Endothelial cell of umbilical vein (primary cell): Measurements from ENCODE around the gene CLIC3. TPM values are rescaled to one million over a fixed set of nuclear protein-coding genes. Genes with fewer than 3 reads are reported as not detected.
A peak's percentile ranks its signal among the peaks of the same experiment; 100 is the strongest.

Experiments
- BruUV-seq: library from RNA; stranded (reverse); fragments of 400-500 nt; replicated peaks from 2 replicates; lab custom pipeline; 2021; lab: Mats Ljungman, UMichigan
- CTCF ChIA-PET: fragments of 300-600, 350-600 bp; sonication (Branson Sonifier 250); formaldehyde crosslinking; loops from one replicate; lab custom pipeline; 2021; ENCODE audit warnings: antibody characterized with exemption, inconsistent platforms; lab: Charles Lee
- POLR2A ChIA-PET: fragments of 300-600, 350-600 bp; sonication (Branson Sonifier 250); formaldehyde crosslinking; loops from one replicate; lab custom pipeline; 2021; ENCODE audit warnings: antibody characterized with exemption, inconsistent platforms; lab: Charles Lee
- DNase-seq: peaks from one replicate; pipeline ENCODE4 v3.0.0-alpha.2; 2011; ENCODE audit warnings: low read depth, low spot score
- FAIRE-seq: peaks from 2 replicates; lab custom pipeline; 2011; peaks lifted over from hg19 to GRCh38; lab: Jason Lieb, UNC
- H2AFZ ChIP-seq: 2 replicates; pipeline ENCODE4 v1.6.0; 2012; ENCODE audit warnings: low read depth, low read length, control low read depth, inconsistent platforms
- H3K27ac ChIP-seq: 2 replicates; pipeline ENCODE4 v1.5.1; 2011; ENCODE audit warnings: low read depth, mild to moderate bottlenecking, control low read depth, low read length, moderate library complexity; ENCODE audit not compliant: insufficient read depth
- H3K27me3 ChIP-seq, 2 experiments: 2 replicates each; pipeline versions ENCODE4 v1.6.0 to v1.6.1; 2011; ENCODE audit warnings: low read length in 2 of 2, mixed read lengths in 1 of 2; ENCODE audit not compliant: control insufficient read depth in 2 of 2, insufficient read depth in 2 of 2
- H3K36me3 ChIP-seq, 2 experiments: 2 replicates in 1 of 2; 3 replicates in 1 of 2; pipeline ENCODE4 v1.5.1; 2011; ENCODE audit warnings: low read length in 2 of 2, mild to moderate bottlenecking in 1 of 2, moderate library complexity in 1 of 2; ENCODE audit not compliant: control insufficient read depth in 2 of 2, insufficient read depth in 2 of 2; ENCODE audit errors: extremely low read depth in 1 of 2
- H3K4me1 ChIP-seq: 3 replicates; pipeline ENCODE4 v1.5.1; 2011; ENCODE audit warnings: mild to moderate bottlenecking, low read length; ENCODE audit not compliant: control insufficient read depth, insufficient read depth; ENCODE audit errors: extremely low read depth
- H3K4me2 ChIP-seq: 2 replicates; pipeline ENCODE4 v1.6.1; 2011; ENCODE audit warnings: low read length, control low read depth, mixed read lengths; ENCODE audit not compliant: insufficient read depth
- H3K4me3 ChIP-seq, 3 experiments: fragments of 200-600 bp in 1 of 3; sonication (generic), shearing (Covaris generic) in 1 of 3; replicated peaks in 1 of 3; 2 replicates each; pipeline ENCODE4 v1.5.1; 2011 to 2016; ENCODE audit warnings: control low read depth in 3 of 3, low read length in 3 of 3, mild to moderate bottlenecking in 2 of 3, inconsistent platforms in 1 of 3, low read depth in 1 of 3, moderate library complexity in 1 of 3; ENCODE audit not compliant: insufficient read depth in 1 of 3
- H3K79me2 ChIP-seq: 2 replicates; pipeline ENCODE4 v1.6.0; 2012; ENCODE audit warnings: low read length, inconsistent platforms; ENCODE audit not compliant: control insufficient read depth, insufficient read depth
- H3K9ac ChIP-seq: replicated peaks from 2 replicates; pipeline ENCODE3; 2011; ENCODE audit warnings: low read length, control low read depth; ENCODE audit not compliant: insufficient read depth; ENCODE audit errors: extremely low read depth
- H3K9me1 ChIP-seq: replicated peaks from 3 replicates; pipeline ENCODE4 v1.6.0; 2011; ENCODE audit warnings: mild to moderate bottlenecking, low read length; ENCODE audit not compliant: control insufficient read depth, insufficient read depth; ENCODE audit errors: extremely low read depth
- H3K9me3 ChIP-seq: replicated peaks from 2 replicates; pipeline ENCODE4 v1.5.1; 2012; ENCODE audit warnings: low read length, inconsistent platforms; ENCODE audit not compliant: control insufficient read depth, insufficient read depth
- H4K20me1 ChIP-seq: replicated peaks from 2 replicates; pipeline ENCODE3; 2011; ENCODE audit warnings: mild to moderate bottlenecking, low read length; ENCODE audit not compliant: control insufficient read depth, insufficient read depth; ENCODE audit errors: extremely low read depth
- CTCF ChIP-seq, 2 donors: IDR thresholded peaks; 1 replicate in 1 of 2; 2 replicates in 1 of 2; pipeline ENCODE4 v1.5.1; 2011; ENCODE audit warnings: low read length in 2 of 2, mild to moderate bottlenecking in 2 of 2, moderate library complexity in 2 of 2, control low read depth in 1 of 2, inconsistent platforms in 1 of 2, low read depth in 1 of 2; ENCODE audit not compliant: insufficient read depth in 1 of 2; ENCODE audit errors: extremely low read depth in 1 of 2
- EZH2 ChIP-seq: IDR thresholded peaks from 2 replicates; pipeline ENCODE4 v1.6.1; 2012; ENCODE audit warnings: borderline replicate concordance, low read depth, mild to moderate bottlenecking, moderate library complexity, low read length, inconsistent platforms; ENCODE audit not compliant: severe bottlenecking
- FOS ChIP-seq: IDR thresholded peaks from 2 replicates; pipeline ENCODE4 v1.6.1; 2011; ENCODE audit warnings: mild to moderate bottlenecking, low read length, moderate library complexity, borderline replicate concordance; ENCODE audit not compliant: insufficient read depth
- GATA2 ChIP-seq: IDR thresholded peaks from 2 replicates; pipeline ENCODE4 v1.7.0; 2011; ENCODE audit warnings: low read depth, mild to moderate bottlenecking, moderate library complexity, mixed read lengths, low read length; ENCODE audit not compliant: insufficient read length, insufficient read depth
- JUN ChIP-seq: IDR thresholded peaks from 2 replicates; pipeline ENCODE4 v1.6.1; 2011; ENCODE audit warnings: borderline replicate concordance, low read depth; ENCODE audit not compliant: insufficient read length, insufficient read depth
- MAX ChIP-seq: IDR thresholded peaks from 2 replicates; pipeline ENCODE4 v1.6.1; 2011; ENCODE audit not compliant: insufficient read depth, insufficient read length
- MYC ChIP-seq: IDR thresholded peaks from one replicate; pipeline ENCODE4 v1.6.1; 2011; ENCODE audit warnings: mild to moderate bottlenecking, low read depth, low read length
- POLR2A ChIP-seq: IDR thresholded peaks from 2 replicates; pipeline ENCODE4 v1.6.1; 2012; ENCODE audit warnings: low read depth, mild to moderate bottlenecking, control low read depth, low read length
- POLR2AphosphoS5 ChIP-seq: IDR thresholded peaks from 2 replicates; pipeline ENCODE4 v1.6.1; 2012; ENCODE audit warnings: low read depth, mild to moderate bottlenecking, control low read depth, low read length, moderate library complexity; ENCODE audit not compliant: insufficient read depth
- dilution Hi-C: fragments of 300-500 bp; cut with MboI; formaldehyde crosslinking; loops from one replicate; pipeline ENCODE4 v1.15.0; 2019; ENCODE audit warnings: low sequenced_read_pairs; ENCODE audit not compliant: extremely low pct_ligation_motif_present
- intact Hi-C: fragments of 100-400 bp; cut with micrococcal nuclease; formaldehyde crosslinking; loops from one replicate; pipeline ENCODE4 v1.10.0; 2022
- polyA plus RNA-seq, 4 experiments: library from polyadenylated mRNA; depleted of rRNA in 3 of 4; stranded (reverse) in 3 of 4; unstranded in 1 of 4; fragments of >200 nt; gene quantifications; 2 replicates each; pipeline versions ENCODE4 v1.2.1 to v1.2.3, GENCODE V29; 2011 to 2012; ENCODE audit warnings: missing spikeins in 1 of 4
- total RNA-seq: library from RNA; stranded (reverse); gene quantifications from 2 replicates; pipeline ENCODE4 v1.2.3, GENCODE V29; 2021

The CLIC3 gene
- total and polyA plus RNA-seq, 2 donors (not counting 3 experiments of a cell fraction or from before 2014, with no cell fraction given): 2.3 TPM; not detected in 1

GRCh38 chr9:137021979-137022661 is 25.8 kb upstream of the CLIC3 start:
- dilution Hi-C loops: no loop called here
- POLR2A ChIA-PET: no interaction called here
- Histone ChIP-seq H3K4me1 (peaks cover under 1% of the 10 kb centered on the region), H3K9me1 (no peaks in the 10 kb centered on the region), H3K9ac (no peak overlapping the region), H3K4me3 (no peak overlapping the region), H2AFZ (no peak overlapping the region), H3K9me3 (no peaks in the 10 kb centered on the region), H3K27ac (no peak overlapping the region), H3K4me2 (no peak overlapping the region), H3K36me3 (no peaks in the 10 kb centered on the region), H3K79me2 (no peaks in the 10 kb centered on the region), H3K27me3 (no peaks in the 10 kb centered on the region), H4K20me1 (no peaks in the 10 kb centered on the region)
- DNase-seq: peak; percentile 61
- no TSS peak for BruUV-seq
- CTCF ChIA-PET: interaction anchor here (1.4 to 1.8 kb wide), 3 partner anchors 7 to 25 kb away, joined by 3 to 17 read pairs (median 4); no protein-coding TSS in a partner anchor
- FAIRE-seq: peak; percentile 38
- intact Hi-C loops: no loop called here
- TF ChIP-seq EZH2: no peak
- TF ChIP-seq POLR2A: no peak
- no peak for TF ChIP-seq MYC
- TF ChIP-seq MAX: no peak
- no peak for TF ChIP-seq FOS
- TF ChIP-seq CTCF (IDR thresholded peaks at IDR 0.05; ENCODE audit: extremely low read depth in 1 of 2, insufficient read depth in 1 of 2, low read depth in 1 of 2, low read length in 2 of 2): no peak
- TF ChIP-seq GATA2: no peak
- TF ChIP-seq JUN: no peak
- no peak for TF ChIP-seq POLR2AphosphoS5
